ENCODE data around the gene H6PD. TPM values are rescaled to one million over a fixed set of nuclear protein-coding genes. Genes with fewer than 3 reads are reported as not detected.

H6PD gene
- total and polyA plus RNA-seq, 9 of the 15 experiments (the other 6 are each of a cell fraction or from before 2014, with no cell fraction given) = 0.04 to 2.5 (median 0.95) TPM

- Histone ChIP-seq H2AFZ (ENCODE audit: low read depth, low read length) (no peak overlapping the region), H3K27ac (ENCODE audit: extremely low read depth, low read depth, low read length) (no peak overlapping the region), H3K9me3 (replicated peaks; ENCODE audit: control insufficient read depth, insufficient read depth, low read depth, low read length) (peaks cover 20% of the 10 kb centered on the region), H3K9me1 (ENCODE audit: control insufficient read depth, insufficient read depth, low read length) (no peaks in the 10 kb centered on the region), H3K36me3 (ENCODE audit: control insufficient read depth, insufficient read depth, low read length) (no peaks in the 10 kb centered on the region), H3K4me2 (ENCODE audit: insufficient read depth, low read length) (no peak overlapping the region), H3K4me3 (no peak overlapping the region), H4K20me1 (replicated peaks; ENCODE audit: control insufficient read depth, insufficient read depth, low read length) (peaks cover 19% of the 10 kb centered on the region), H3K9ac (ENCODE audit: insufficient read depth in 1 of 2, low read depth in 2 of 2, low read length in 2 of 2) (no peak overlapping the region), H3K79me2 (ENCODE audit: control insufficient read depth, insufficient read depth, low read length) (no peaks in the 10 kb centered on the region), H3K4me1 (replicated peaks in 1 of 2; ENCODE audit: control insufficient read depth in 2 of 2, insufficient read depth in 2 of 2, low read length in 2 of 2) (peaks cover 0 to 17% of the 10 kb centered on the region in 2 experiments; a peak in 2 of 5 replicates), H3K27me3 (ENCODE audit: control insufficient read depth in 2 of 2, insufficient read depth in 2 of 2, low read length in 2 of 2) (peaks cover 29 to 55% of the 10 kb centered on the region in 2 experiments)
- in situ Hi-C loops (cut with MboI) (no loop called here), intact Hi-C loops (cut with micrococcal nuclease) (no loop called here)
- WGBS (ENCODE audit: insufficient coverage, low coverage, missing lambda C conversion rate) = 15% methylated on average over 23 of the region's 26 CpGs
- ChIA-PET CTCF (ENCODE audit: low intra/inter-chr PET ratio) (no interaction called here), POLR2A (interaction anchor here (0.6 to 0.7 kb wide), 2 partner anchors 229 to 311 kb away, joined by 3 to 5 read pairs; no protein-coding TSS in a partner anchor)
- FAIRE-seq (no peak), ATAC-seq (no peak), DNase-seq (ENCODE audit: extremely low read depth in 1 of 4, low spot score in 3 of 4) (no peak)
- no TSS peak for BruUV-seq (replicated peaks)
- TF ChIP-seq ZNF586 (CRISPR knock-in tag; conservative IDR thresholded peaks at IDR 0.05) (no peak), CBFA2T3 (IDR thresholded peaks at IDR 0.05) (no peak), ZNF785 (CRISPR knock-in tag; IDR thresholded peaks at IDR 0.05) (no peak), RBM14 (IDR thresholded peaks at IDR 0.05; ENCODE audit: borderline replicate concordance, insufficient read depth, low read depth, low read length) (no peak), ZNF589 (CRISPR knock-in tag; IDR thresholded peaks at IDR 0.05; ENCODE audit: low read depth) (no peak), POU5F1 (IDR thresholded peaks at IDR 0.05; ENCODE audit: borderline replicate concordance, low read depth, low read length, partially characterized antibody) (no peak), ZNF3 (CRISPR knock-in tag; IDR thresholded peaks at IDR 0.05) (no peak)
- TF ChIP-seq, protein P1, sequence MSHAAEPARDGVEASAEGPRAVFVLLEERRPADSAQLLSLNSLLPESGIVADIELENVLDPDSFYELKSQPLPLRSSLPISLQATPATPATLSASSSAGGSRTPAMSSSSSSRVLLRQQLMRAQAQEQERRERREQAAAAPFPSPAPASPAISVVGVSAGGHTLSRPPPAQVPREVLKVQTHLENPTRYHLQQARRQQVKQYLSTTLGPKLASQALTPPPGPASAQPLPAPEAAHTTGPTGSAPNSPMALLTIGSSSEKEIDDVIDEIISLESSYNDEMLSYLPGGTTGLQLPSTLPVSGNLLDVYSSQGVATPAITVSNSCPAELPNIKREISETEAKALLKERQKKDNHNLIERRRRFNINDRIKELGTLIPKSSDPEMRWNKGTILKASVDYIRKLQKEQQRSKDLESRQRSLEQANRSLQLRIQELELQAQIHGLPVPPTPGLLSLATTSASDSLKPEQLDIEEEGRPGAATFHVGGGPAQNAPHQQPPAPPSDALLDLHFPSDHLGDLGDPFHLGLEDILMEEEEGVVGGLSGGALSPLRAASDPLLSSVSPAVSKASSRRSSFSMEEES (CRISPR knock-in tag; IDR thresholded peaks at IDR 0.05) = no peak
- TF ChIP-seq, protein P2, sequence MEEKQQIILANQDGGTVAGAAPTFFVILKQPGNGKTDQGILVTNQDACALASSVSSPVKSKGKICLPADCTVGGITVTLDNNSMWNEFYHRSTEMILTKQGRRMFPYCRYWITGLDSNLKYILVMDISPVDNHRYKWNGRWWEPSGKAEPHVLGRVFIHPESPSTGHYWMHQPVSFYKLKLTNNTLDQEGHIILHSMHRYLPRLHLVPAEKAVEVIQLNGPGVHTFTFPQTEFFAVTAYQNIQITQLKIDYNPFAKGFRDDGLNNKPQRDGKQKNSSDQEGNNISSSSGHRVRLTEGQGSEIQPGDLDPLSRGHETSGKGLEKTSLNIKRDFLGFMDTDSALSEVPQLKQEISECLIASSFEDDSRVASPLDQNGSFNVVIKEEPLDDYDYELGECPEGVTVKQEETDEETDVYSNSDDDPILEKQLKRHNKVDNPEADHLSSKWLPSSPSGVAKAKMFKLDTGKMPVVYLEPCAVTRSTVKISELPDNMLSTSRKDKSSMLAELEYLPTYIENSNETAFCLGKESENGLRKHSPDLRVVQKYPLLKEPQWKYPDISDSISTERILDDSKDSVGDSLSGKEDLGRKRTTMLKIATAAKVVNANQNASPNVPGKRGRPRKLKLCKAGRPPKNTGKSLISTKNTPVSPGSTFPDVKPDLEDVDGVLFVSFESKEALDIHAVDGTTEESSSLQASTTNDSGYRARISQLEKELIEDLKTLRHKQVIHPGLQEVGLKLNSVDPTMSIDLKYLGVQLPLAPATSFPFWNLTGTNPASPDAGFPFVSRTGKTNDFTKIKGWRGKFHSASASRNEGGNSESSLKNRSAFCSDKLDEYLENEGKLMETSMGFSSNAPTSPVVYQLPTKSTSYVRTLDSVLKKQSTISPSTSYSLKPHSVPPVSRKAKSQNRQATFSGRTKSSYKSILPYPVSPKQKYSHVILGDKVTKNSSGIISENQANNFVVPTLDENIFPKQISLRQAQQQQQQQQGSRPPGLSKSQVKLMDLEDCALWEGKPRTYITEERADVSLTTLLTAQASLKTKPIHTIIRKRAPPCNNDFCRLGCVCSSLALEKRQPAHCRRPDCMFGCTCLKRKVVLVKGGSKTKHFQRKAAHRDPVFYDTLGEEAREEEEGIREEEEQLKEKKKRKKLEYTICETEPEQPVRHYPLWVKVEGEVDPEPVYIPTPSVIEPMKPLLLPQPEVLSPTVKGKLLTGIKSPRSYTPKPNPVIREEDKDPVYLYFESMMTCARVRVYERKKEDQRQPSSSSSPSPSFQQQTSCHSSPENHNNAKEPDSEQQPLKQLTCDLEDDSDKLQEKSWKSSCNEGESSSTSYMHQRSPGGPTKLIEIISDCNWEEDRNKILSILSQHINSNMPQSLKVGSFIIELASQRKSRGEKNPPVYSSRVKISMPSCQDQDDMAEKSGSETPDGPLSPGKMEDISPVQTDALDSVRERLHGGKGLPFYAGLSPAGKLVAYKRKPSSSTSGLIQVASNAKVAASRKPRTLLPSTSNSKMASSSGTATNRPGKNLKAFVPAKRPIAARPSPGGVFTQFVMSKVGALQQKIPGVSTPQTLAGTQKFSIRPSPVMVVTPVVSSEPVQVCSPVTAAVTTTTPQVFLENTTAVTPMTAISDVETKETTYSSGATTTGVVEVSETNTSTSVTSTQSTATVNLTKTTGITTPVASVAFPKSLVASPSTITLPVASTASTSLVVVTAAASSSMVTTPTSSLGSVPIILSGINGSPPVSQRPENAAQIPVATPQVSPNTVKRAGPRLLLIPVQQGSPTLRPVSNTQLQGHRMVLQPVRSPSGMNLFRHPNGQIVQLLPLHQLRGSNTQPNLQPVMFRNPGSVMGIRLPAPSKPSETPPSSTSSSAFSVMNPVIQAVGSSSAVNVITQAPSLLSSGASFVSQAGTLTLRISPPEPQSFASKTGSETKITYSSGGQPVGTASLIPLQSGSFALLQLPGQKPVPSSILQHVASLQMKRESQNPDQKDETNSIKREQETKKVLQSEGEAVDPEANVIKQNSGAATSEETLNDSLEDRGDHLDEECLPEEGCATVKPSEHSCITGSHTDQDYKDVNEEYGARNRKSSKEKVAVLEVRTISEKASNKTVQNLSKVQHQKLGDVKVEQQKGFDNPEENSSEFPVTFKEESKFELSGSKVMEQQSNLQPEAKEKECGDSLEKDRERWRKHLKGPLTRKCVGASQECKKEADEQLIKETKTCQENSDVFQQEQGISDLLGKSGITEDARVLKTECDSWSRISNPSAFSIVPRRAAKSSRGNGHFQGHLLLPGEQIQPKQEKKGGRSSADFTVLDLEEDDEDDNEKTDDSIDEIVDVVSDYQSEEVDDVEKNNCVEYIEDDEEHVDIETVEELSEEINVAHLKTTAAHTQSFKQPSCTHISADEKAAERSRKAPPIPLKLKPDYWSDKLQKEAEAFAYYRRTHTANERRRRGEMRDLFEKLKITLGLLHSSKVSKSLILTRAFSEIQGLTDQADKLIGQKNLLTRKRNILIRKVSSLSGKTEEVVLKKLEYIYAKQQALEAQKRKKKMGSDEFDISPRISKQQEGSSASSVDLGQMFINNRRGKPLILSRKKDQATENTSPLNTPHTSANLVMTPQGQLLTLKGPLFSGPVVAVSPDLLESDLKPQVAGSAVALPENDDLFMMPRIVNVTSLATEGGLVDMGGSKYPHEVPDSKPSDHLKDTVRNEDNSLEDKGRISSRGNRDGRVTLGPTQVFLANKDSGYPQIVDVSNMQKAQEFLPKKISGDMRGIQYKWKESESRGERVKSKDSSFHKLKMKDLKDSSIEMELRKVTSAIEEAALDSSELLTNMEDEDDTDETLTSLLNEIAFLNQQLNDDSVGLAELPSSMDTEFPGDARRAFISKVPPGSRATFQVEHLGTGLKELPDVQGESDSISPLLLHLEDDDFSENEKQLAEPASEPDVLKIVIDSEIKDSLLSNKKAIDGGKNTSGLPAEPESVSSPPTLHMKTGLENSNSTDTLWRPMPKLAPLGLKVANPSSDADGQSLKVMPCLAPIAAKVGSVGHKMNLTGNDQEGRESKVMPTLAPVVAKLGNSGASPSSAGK (IDR thresholded peaks at IDR 0.05) = no peak
Measured at GRCh38 chr1:9263276-9263855, 28.8 kb downstream of the H6PD start.
